GM13976 (cell line): ENCODE data around the gene SPATA3.

Experiments
- DNase-seq: peaks from one replicate; pipeline ENCODE4 v3.0.0; 2012; ENCODE audit warnings: low spot score
- in situ Hi-C: fragments of 300-500 bp; cut with MboI; formaldehyde crosslinking; loops from one replicate; pipeline ENCODE4 v1.12.0; 2022; ENCODE audit warnings: low sequenced_read_pairs, mixed read lengths, inconsistent platforms; ENCODE audit not compliant: unreplicated experiment
- TF ChIP-seq, protein P1 (sequence below): IDR thresholded peaks from 2 replicates; pipeline ENCODE4 v1.5.1; 2012; ENCODE audit warnings: borderline replicate concordance, mild to moderate bottlenecking; ENCODE audit not compliant: insufficient read depth; ENCODE audit errors: extremely low read depth, missing control alignments, control extremely low read depth

The SPATA3 gene

DNA sequence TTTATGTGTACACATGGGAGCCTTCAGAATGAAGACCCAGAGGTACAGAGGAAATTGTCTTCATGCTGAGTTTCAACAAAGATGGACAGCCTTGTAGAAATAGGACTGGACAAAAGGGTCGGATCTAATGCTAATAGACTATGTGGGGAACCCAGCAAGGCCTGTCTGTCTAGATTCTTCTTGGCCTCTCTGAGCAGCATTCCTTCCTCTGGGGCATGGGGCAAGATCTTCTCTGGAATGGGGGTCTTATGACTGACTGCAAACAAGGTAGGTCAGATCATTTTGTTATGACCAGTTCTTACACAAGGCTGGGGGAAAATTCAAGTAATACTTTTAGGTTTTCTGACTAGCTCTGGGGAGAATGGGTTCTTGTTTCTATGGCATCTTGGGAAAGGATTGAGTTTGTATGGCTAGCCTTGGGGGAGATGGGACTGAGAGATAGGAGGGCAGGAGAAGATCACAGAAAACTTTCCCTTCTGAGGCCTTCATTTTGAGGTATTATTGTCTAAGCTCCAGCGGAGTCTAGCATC, 14.3 kb downstream of the SPATA3 start:
- in situ Hi-C loops: no loop called here
- no peak for DNase-seq

DNA sequence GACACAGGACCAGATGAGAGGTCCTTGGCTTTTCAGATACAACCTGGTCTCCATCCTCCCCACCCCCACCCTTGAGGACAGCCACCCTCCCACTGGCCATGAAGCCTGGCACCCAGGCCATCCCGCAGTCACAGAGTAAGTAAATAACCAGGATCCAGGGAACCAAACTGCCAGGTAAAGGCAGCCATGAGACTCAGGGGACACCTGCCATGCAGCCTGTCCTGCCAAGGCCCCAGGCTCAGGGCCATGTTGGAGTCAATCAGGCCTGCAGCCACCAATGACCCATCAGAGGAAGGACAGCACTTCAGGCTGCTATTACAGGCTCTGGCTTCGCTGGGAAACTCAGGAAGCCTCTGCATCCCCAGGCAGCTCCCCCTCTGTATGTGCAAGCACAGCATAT, 15.6 kb downstream of the SPATA3 start:
- in situ Hi-C loops: no loop called here

More for the DNA sequence above, 14.3 kb downstream of the SPATA3 start:
- TF ChIP-seq, protein P1, sequence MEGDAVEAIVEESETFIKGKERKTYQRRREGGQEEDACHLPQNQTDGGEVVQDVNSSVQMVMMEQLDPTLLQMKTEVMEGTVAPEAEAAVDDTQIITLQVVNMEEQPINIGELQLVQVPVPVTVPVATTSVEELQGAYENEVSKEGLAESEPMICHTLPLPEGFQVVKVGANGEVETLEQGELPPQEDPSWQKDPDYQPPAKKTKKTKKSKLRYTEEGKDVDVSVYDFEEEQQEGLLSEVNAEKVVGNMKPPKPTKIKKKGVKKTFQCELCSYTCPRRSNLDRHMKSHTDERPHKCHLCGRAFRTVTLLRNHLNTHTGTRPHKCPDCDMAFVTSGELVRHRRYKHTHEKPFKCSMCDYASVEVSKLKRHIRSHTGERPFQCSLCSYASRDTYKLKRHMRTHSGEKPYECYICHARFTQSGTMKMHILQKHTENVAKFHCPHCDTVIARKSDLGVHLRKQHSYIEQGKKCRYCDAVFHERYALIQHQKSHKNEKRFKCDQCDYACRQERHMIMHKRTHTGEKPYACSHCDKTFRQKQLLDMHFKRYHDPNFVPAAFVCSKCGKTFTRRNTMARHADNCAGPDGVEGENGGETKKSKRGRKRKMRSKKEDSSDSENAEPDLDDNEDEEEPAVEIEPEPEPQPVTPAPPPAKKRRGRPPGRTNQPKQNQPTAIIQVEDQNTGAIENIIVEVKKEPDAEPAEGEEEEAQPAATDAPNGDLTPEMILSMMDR: no peak

DNA sequence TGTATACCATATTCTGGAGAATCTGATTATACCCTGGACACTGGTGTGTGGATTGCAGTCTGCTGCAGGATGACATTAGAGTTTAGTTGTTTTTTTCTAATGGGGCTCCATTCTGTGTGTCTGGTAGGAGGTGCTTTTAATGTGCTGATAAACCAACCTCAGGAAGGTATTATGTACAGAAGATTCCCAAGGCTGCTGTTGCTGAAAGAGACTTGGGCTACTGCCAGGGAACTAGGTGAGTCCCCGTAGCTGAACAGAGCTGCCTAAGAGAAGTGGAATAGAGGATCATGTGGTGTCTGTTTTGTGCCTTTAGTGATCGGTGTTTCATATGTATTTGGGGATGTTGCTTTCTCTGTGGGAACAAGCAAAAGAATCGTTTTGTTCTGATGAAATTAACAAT, 16.5 kb downstream of the SPATA3 start:
- in situ Hi-C loops: no loop called here
- DNase-seq: no peak
- TF ChIP-seq, protein P1: no peak

More for the DNA sequence above, 15.6 kb downstream of the SPATA3 start:
- TF ChIP-seq, protein P1: no peak
- no peak for DNase-seq

DNA sequence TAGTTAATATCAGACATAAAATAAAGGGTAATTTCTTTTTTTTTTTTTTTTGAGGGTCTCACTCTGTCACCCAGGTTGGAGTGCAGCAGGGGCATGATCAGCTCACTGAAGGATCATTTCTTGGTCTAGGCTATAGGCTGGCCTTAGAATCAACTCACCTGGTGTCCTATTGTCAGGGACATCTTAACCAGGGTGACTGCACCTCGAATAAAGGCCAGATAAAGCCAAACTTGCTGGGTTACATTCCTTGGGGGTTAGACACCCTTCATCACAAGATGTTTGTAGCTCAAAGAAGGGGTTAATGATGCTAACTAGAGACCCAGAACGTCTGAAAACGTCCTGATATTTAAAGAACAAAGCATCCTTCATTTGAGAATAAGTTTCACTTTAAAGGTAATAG, 17.9 kb downstream of the SPATA3 start:
- TF ChIP-seq, protein P1: no peak
- DNase-seq: no peak
- in situ Hi-C loops: no loop called here

DNA sequence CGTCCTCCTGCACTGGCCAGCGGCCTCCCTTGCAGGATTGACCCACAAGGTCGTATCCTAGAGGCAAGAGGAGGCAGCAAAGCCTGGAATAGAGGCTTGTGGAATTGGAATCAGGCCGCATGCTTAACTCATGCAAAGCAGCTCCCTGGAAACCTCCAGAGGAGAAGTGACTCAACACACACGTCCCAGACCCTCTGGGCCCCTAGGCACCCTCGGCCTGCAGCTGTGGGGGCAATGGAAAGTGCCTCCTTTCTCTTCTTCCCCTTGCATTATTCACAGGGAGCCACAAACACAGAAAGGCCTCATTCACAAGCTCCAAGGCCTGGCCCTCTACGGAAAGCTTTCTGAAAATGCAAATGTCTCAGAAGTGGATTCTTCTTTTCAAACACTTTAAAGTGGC, 19.6 kb downstream of the SPATA3 start:
- in situ Hi-C loops: no loop called here
- DNase-seq: no peak

DNA sequence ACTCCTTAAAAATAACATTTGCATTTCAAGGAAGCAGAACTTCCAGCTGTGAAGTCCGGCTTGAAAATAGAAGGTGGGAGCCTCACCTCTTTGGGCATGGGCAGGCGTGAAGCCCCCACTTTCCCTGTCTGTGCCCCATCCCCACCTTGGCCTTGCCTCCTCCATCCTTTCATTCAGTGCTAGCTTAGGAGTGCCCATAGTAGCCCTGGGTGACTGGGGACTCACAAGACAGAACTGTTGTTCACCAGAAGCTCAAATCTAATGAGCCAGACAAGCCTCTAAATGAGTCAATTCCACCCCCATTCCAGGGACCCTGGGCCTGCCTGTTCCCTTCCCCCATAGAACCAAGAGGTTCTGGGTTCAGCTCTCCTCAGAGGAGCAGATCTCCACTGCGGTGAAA, 20.0 kb downstream of the SPATA3 start:
- no peak for DNase-seq
- TF ChIP-seq, protein P1: no peak
- in situ Hi-C loops: no loop called here

More for the DNA sequence above, 19.6 kb downstream of the SPATA3 start:
- TF ChIP-seq, protein P1: no peak
